Measurements from ENCODE around the gene UQCC5. TPM values are rescaled to one million over a fixed set of nuclear protein-coding genes. Genes with fewer than 3 reads are reported as not detected.

The UQCC5 gene
- polyA plus RNA-seq, 1 donor (not counting 4 experiments of a cell fraction or from before 2014, with no cell fraction given) = 20.0 TPM

- dilution Hi-C loops (cut with MboI; ENCODE audit: extremely low pct_ligation_motif_present, low sequenced_read_pairs) = no loop called here
- Histone ChIP-seq H3K36me3 (ENCODE audit: control insufficient read depth in 2 of 2, extremely low read depth in 1 of 2, insufficient read depth in 2 of 2, low read length in 2 of 2) (peaks cover 11 to 29% of the 10 kb centered on the region in 2 experiments), H3K4me2 (ENCODE audit: control insufficient read depth, extremely low read depth, insufficient read depth, low read depth, low read length) (no peak within 1 kb of the TSS), H2AFZ (ENCODE audit: control insufficient read depth, low read length) (no peak within 1 kb of the TSS), H3K9ac (ENCODE audit: control insufficient read depth, extremely low read depth, insufficient read depth, low read length) (no peak within 1 kb of the TSS), H3K9me1 (ENCODE audit: control insufficient read depth, extremely low read depth, insufficient read depth, low read length) (no peaks in the 10 kb centered on the region), H3K27ac (ENCODE audit: control insufficient read depth, insufficient read depth, low read length) (no peak within 1 kb of the TSS), H3K9me3 (ENCODE audit: control insufficient read depth, low read depth, low read length) (no peaks in the 10 kb centered on the region), H4K20me1 (ENCODE audit: control insufficient read depth, extremely low read depth, insufficient read depth, low read length) (peaks cover 3% of the 10 kb centered on the region), H3K4me1 (ENCODE audit: control insufficient read depth, extremely low read depth, insufficient read depth, low read length) (no peaks in the 10 kb centered on the region), H3K4me3 (ENCODE audit: control insufficient read depth in 2 of 3, extremely low read depth in 1 of 3, insufficient read depth in 2 of 3, low read depth in 1 of 3, low read length in 3 of 3) (no peak within 1 kb of the TSS), H3K27me3 (ENCODE audit: control insufficient read depth, extremely low read depth, insufficient read depth, low read length) (no peaks in the 10 kb centered on the region), H3K79me2 (ENCODE audit: control insufficient read depth, insufficient read depth, low read length) (no peaks in the 10 kb centered on the region)
- TF ChIP-seq EZH2 (IDR thresholded peaks at IDR 0.05; ENCODE audit: low read length) (no peak), CTCF (optimal IDR thresholded peaks at IDR 0.05 in 1 of 3, IDR thresholded peaks at IDR 0.05 in 1 of 3, conservative IDR thresholded peaks at IDR 0.05 in 1 of 3; ENCODE audit: extremely low read depth in 1 of 3, insufficient read depth in 2 of 3, low read length in 3 of 3) (no peak)
- FAIRE-seq (no peak), DNase-seq (ENCODE audit: low read depth, low spot score) (no peak)
Observed at GRCh38 chr3:52494886-52495495, 41.4 kb upstream of the UQCC5 start, which contains the start of gene STAB1. Gene STAB1, plus strand, starts transcription at chr3:52495338. Its CDS starts 76 bp downstream, at chr3:52495414.

- dilution Hi-C loops (cut with MboI; ENCODE audit: extremely low pct_ligation_motif_present, low sequenced_read_pairs) = no loop called here
- Histone ChIP-seq H3K27ac (ENCODE audit: control insufficient read depth, insufficient read depth, low read length) (no peak overlapping the region), H3K4me1 (ENCODE audit: control insufficient read depth, extremely low read depth, insufficient read depth, low read length) (no peaks in the 10 kb centered on the region), H3K9me1 (ENCODE audit: control insufficient read depth, extremely low read depth, insufficient read depth, low read length) (no peaks in the 10 kb centered on the region), H3K9ac (ENCODE audit: control insufficient read depth, extremely low read depth, insufficient read depth, low read length) (no peak overlapping the region), H2AFZ (ENCODE audit: control insufficient read depth, low read length) (no peak overlapping the region), H3K9me3 (ENCODE audit: control insufficient read depth, low read depth, low read length) (no peaks in the 10 kb centered on the region), H3K4me3 (ENCODE audit: control insufficient read depth in 2 of 3, extremely low read depth in 1 of 3, insufficient read depth in 2 of 3, low read depth in 1 of 3, low read length in 3 of 3) (no peak overlapping the region), H3K36me3 (ENCODE audit: control insufficient read depth in 2 of 2, extremely low read depth in 1 of 2, insufficient read depth in 2 of 2, low read length in 2 of 2) (peaks cover 5 to 19% of the 10 kb centered on the region in 2 experiments), H3K27me3 (ENCODE audit: control insufficient read depth, extremely low read depth, insufficient read depth, low read length) (no peaks in the 10 kb centered on the region), H4K20me1 (ENCODE audit: control insufficient read depth, extremely low read depth, insufficient read depth, low read length) (peaks cover 3% of the 10 kb centered on the region), H3K79me2 (ENCODE audit: control insufficient read depth, insufficient read depth, low read length) (no peaks in the 10 kb centered on the region), H3K4me2 (ENCODE audit: control insufficient read depth, extremely low read depth, insufficient read depth, low read depth, low read length) (no peak overlapping the region)
- no peak for FAIRE-seq
- no peak for DNase-seq (ENCODE audit: low read depth, low spot score)
- no peak for TF ChIP-seq CTCF (optimal IDR thresholded peaks at IDR 0.05 in 1 of 3, IDR thresholded peaks at IDR 0.05 in 1 of 3, conservative IDR thresholded peaks at IDR 0.05 in 1 of 3; ENCODE audit: extremely low read depth in 1 of 3, insufficient read depth in 2 of 3, low read length in 3 of 3)
- TF ChIP-seq EZH2 (IDR thresholded peaks at IDR 0.05; ENCODE audit: low read length) = no peak
Observed at GRCh38 chr3:52495777-52496602, 40.4 kb upstream of the UQCC5 start.
